MM.1S (cell line): ENCODE measurements around the gene MLKL.
A peak's percentile ranks its signal among the peaks of the same experiment; 100 is the strongest.

Source experiments
- EZH2 ChIP-seq: fragments of 300-600 bp; sonication (generic); optimal IDR thresholded peaks from 2 replicates; pipeline ENCODE3; 2017; ENCODE audit warnings: low read depth, mild to moderate bottlenecking, antibody characterized with exemption, low read length, mixed read lengths
- EZH2phosphoT487 ChIP-seq: fragments of 300-600 bp; sonication (generic); IDR thresholded peaks from 2 replicates; pipeline ENCODE4 v1.6.1; 2018; ENCODE audit warnings: antibody characterized with exemption, low read length
- TF ChIP-seq, protein P1 (sequence below): fragments of 300-600 bp; sonication (generic); IDR thresholded peaks from 2 replicates; pipeline ENCODE4 v1.5.1; 2016; ENCODE audit warnings: antibody characterized with exemption, low read length, mixed read lengths

DNA sequence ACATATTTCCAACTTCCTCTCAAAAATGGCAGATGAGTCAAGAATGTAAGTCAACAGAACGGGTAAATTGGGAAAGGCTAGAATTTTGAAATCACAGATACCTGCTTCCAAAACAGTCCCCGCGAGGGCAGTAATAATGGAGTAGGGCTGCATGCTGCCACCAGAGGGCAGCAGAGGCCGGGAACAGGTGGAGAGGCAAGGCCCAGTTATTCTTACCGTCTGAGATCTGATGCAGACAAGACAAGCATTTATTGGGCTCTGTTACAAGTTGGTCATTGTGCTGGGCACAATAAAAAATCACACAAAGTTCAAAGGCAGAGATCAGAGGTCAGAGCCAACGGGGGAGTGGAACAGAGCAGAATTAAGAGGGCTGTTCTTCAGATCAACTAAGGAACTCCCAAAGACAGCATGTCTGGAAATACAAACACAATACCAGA lies 8.8 kb upstream of the MLKL start:
- TF ChIP-seq, protein P1, sequence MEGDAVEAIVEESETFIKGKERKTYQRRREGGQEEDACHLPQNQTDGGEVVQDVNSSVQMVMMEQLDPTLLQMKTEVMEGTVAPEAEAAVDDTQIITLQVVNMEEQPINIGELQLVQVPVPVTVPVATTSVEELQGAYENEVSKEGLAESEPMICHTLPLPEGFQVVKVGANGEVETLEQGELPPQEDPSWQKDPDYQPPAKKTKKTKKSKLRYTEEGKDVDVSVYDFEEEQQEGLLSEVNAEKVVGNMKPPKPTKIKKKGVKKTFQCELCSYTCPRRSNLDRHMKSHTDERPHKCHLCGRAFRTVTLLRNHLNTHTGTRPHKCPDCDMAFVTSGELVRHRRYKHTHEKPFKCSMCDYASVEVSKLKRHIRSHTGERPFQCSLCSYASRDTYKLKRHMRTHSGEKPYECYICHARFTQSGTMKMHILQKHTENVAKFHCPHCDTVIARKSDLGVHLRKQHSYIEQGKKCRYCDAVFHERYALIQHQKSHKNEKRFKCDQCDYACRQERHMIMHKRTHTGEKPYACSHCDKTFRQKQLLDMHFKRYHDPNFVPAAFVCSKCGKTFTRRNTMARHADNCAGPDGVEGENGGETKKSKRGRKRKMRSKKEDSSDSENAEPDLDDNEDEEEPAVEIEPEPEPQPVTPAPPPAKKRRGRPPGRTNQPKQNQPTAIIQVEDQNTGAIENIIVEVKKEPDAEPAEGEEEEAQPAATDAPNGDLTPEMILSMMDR, result peak; percentile 82
- TF ChIP-seq EZH2, result no peak
- no peak for TF ChIP-seq EZH2phosphoT487
